HG02970 (cell line): ENCODE results near the gene MBOAT2.

Source experiments
- ATAC-seq: cut with Tn5 transposase; IDR thresholded peaks from one replicate; pipeline ENCODE4 v1.9.1; 2021; ENCODE audit warnings: mild to moderate bottlenecking, moderate library complexity, moderate number of reproducible peaks; ENCODE audit not compliant: unreplicated experiment, low FRiP score

MBOAT2 gene

GRCh38 chr2:8867363-8867762 is 136.1 kb downstream of the MBOAT2 start:
- no peak for ATAC-seq

GRCh38 chr2:8863331-8863953 is 140.0 kb downstream of the MBOAT2 start:
- no peak for ATAC-seq

- no peak for ATAC-seq
These were observed 141.3 kb downstream of the MBOAT2 start for GRCh38 chr2:8862230-8862629.

- ATAC-seq: no peak
These were observed 141.7 kb downstream of the MBOAT2 start for GRCh38 chr2:8861797-8862196.

GRCh38 chr2:8860239-8860638 is 143.2 kb downstream of the MBOAT2 start:
- ATAC-seq: no peak

- ATAC-seq: no peak
These were observed 144.6 kb downstream of the MBOAT2 start for GRCh38 chr2:8858910-8859309.

GRCh38 chr2:8858264-8858663 is 145.2 kb downstream of the MBOAT2 start:
- ATAC-seq: no peak

- no peak for ATAC-seq
These were observed 145.8 kb downstream of the MBOAT2 start for GRCh38 chr2:8857709-8858108.

- ATAC-seq: no peak
These were observed 147.3 kb downstream of the MBOAT2 start for GRCh38 chr2:8856176-8856575.

- no peak for ATAC-seq
These were observed 148.5 kb downstream of the MBOAT2 start for GRCh38 chr2:8855010-8855409.

- no peak for ATAC-seq
These were observed 150.1 kb downstream of the MBOAT2 start for GRCh38 chr2:8853426-8853825.

GRCh38 chr2:8851811-8852560 is 151.5 kb downstream of the MBOAT2 start:
- no peak for ATAC-seq

GRCh38 chr2:8850845-8851487 is 152.5 kb downstream of the MBOAT2 start:
- ATAC-seq: no peak

GRCh38 chr2:8849327-8849726 is 154.2 kb downstream of the MBOAT2 start:
- ATAC-seq: no peak

- no peak for ATAC-seq
These were observed 155.0 kb downstream of the MBOAT2 start for GRCh38 chr2:8848328-8849100.

GRCh38 chr2:8847400-8847799 is 156.1 kb downstream of the MBOAT2 start:
- ATAC-seq: no peak

- ATAC-seq: no peak
These were observed 161.6 kb downstream of the MBOAT2 start for GRCh38 chr2:8841932-8842331.

- no peak for ATAC-seq
These were observed 162.9 kb downstream of the MBOAT2 start for GRCh38 chr2:8840475-8841091.

- ATAC-seq: no peak
These were observed 164.1 kb downstream of the MBOAT2 start for GRCh38 chr2:8839189-8839965.

- ATAC-seq: no peak
These were observed 165.7 kb downstream of the MBOAT2 start for GRCh38 chr2:8837795-8838140.
